C1 segment of cervical spinal cord (tissue), 14 donors: Measurements from ENCODE around the gene HOXB4.
"Not testable (repeated sequence)": the region's sequence is repeated elsewhere in the genome, so short reads cannot be mapped to it uniquely, and the experiment has no call there.

Source experiments
- DNase-seq, 14 donors: peaks; one replicate each; lab custom pipeline; 2025; lab: John Stamatoyannopoulos, UW

Gene HOXB4

GRCh38 chr17:48548523-48549280 lies 29.4 kb downstream of the HOXB4 start:
- no peak for DNase-seq

GRCh38 chr17:48547808-48548522 lies 30.2 kb downstream of the HOXB4 start:
- DNase-seq: no peak

DNA sequence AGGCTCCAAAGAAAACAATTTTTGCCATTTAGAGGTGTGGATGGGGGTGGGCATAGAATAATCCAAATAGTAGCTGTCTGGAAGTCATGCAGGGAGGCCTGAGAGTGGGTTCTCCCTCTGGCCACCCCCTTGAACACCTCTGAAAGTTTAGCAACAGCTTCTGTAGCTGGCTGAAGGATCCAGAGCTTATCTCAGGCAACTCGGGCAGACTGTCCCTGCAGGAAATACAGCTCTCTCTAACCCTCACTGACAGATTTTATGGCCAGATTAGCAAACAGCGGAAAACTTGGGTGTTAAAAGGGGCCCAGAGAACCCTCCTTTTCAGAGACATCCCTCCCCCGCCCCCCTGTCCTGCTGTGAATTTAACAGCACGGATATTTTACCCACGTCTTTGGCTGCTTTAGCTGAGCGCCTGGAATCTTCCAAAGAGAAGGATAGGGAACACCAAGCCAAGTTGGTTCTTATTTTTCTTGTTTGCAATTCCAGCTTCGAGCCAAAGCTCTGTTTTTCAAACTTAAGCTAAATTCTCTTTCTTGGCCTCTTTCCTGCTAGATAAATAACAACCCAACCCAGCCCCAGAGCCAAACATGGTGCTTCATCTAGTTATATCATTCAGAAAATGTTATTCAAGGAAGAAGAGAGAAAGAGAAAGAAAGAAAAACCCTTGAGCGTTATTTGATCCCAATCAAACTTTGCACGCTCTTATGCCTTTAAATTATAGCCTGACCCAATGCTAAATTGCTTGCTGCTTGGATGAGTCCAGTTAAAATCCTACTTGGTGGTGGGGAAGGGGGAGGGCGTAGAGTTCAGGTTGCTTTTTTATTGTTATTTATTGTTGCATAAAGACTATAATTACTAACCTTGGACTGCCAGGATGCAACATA lies 31.0 kb downstream of the HOXB4 start:
- DNase-seq: no peak

- DNase-seq: peak in 1 of 14 donors; percentile 24
These were observed 31.8 kb downstream of the HOXB4 start for GRCh38 chr17:48546137-48546923.

GRCh38 chr17:48545539-48545938 lies 32.6 kb downstream of the HOXB4 start:
- DNase-seq: no peak

GRCh38 chr17:48545022-48545375 lies 33.2 kb downstream of the HOXB4 start, which contains the start of gene HOXB2:
HOXB2 (minus strand) TSS chr17:48545109; CDS start chr17:48544911, 198 bp downstream.
- DNase-seq: peak in 6 of 14 donors; percentile 33 to 63 (median 52)

DNA sequence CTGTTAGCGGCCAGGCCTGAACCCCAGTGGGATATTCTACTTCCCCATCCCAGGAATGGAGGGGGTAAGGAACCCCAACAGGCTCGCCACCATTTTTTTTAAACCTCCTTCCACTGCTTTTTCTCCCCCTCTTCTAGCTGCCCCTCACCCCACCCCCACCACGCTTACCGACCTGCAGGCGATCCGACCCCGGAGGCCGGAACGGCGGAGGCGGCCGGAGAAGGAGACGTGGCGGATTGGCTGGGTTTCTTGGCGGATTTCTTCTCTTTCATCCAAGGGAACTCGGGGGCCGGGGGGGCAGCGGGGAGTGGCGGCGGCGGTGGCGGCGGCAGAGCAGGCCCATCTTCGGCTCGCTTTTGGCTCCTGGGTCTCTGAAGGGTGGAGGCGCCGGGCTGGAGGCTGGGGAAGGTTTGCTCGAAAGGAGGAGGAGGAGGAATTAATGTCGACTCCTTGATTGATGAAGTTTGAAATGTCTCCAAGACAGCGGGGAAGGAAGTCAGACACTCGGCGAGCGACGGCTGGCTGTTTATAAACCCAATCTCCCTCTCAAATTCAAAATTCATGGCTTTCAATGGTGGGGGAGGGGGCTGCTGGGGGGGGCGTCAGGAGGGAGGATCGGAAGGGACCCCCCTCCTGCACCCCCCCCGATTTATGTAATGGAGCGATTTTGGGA lies 33.7 kb downstream of the HOXB4 start:
- peak in 7 of 14 donors; percentile 38 to 74 (median 55) for DNase-seq

DNA sequence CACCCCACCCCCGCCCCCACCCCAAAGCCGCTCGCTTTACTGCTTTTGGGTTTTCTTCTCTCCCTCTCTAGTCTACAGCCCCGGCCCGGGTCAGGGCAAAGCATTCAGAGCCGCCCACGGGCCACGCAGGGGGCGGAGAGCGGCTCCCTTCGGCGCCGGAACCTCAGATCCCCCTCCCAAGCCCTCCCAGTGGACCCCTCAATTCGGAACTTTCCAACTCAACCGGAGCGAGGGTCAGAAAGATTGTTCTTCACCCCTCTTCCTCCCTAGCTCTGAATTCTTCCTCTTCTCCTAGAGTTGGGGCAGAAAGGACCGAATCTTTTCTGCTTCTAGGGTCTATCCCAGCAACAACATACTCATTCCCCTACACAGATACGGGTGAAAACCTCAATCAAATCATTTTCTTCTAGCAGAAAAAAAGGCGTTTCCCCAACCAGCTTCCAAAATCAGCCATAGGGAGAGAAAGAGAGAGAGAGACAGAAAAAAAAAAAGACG lies 34.2 kb downstream of the HOXB4 start:
- DNase-seq: no peak

DNA sequence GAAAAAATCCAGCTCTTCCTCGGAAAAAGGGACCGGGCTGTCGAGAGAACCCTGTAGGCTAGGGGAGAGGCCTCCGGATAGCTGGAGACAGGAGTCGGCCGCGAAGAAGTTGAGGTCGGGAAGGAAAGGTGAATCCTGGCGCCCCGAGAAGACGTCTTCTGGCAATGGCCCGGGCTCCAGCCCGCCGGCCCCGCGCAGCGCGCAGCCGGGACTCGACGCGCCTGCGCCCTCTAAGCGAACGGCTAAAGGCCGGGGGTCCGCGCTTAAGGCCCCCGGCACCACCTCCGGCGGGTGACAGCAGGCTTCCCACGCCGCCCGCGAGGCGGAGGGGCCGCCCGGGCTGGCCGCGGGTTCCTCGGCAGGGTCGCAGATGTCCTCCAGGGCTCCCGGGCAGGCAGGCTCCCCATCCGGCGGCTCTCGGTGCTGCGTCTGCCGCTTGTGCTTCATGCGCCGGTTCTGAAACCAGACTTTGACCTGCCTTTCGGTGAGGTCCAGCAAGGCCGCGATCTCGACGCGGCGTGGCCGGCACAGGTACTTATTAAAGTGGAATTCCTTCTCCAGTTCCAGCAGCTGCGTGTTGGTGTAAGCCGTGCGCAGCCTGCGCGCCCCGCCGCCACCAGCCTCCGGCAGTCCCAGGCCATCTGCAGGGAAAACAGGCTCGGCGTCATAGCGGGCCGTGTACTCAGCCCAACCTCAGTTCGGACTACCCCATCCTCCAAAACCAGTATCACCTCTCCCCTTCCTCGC lies 34.9 kb downstream of the HOXB4 start:
- DNase-seq: peak in 5 of 14 donors; percentile 62 to 77 (median 64)

DNA sequence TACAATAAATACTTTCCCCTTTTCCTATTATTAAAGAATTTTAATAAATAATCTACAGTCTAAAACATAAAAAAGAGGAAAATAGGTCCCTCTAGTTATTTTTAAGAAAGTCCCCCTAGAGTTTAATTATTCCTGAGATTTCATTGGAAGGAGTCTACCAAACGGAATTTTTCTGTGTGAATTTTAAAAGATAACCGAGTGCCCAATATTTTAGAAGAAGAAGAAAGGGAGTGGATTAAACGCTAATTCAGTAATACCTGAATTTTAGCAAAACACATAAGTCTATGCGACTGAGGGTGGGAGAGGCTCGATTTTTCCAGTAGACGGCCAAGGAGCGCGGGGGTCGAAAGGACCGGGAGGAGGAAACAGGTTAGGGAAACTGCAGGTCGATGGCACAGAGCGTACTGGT lies 35.4 kb downstream of the HOXB4 start:
- no peak for DNase-seq

- peak in 1 of 14 donors; percentile 77 for DNase-seq
These were observed 36.0 kb downstream of the HOXB4 start for GRCh38 chr17:48542114-48542656.

DNA sequence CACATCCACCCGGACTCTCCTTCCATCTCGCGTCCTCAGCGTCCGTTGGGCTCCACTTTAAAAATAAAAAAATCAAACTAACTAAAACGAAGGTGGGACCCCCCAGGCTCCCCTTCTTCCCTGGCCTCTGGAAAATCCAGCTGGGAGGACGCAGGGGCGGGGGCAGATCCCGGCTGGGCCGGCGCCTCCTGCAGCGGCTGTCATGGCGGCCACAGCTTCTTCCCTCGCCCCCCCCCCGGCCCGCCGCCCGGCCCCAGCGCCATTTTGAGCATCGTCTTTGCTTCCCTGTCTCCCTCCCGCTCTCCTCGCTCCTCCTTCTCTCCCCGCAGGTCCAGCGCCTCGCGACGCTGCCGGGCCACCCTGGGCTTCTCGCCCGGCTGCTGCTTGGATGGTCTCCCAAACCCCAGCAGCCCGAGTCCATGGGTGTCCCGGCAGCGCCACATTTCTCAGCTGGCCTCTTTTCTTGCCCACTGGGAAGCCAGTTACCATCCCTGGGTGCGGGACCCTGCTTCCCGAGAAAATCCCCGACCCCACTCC lies 36.5 kb downstream of the HOXB4 start:
- DNase-seq: peak in 10 of 14 donors; percentile 40 to 88 (median 67)

DNA sequence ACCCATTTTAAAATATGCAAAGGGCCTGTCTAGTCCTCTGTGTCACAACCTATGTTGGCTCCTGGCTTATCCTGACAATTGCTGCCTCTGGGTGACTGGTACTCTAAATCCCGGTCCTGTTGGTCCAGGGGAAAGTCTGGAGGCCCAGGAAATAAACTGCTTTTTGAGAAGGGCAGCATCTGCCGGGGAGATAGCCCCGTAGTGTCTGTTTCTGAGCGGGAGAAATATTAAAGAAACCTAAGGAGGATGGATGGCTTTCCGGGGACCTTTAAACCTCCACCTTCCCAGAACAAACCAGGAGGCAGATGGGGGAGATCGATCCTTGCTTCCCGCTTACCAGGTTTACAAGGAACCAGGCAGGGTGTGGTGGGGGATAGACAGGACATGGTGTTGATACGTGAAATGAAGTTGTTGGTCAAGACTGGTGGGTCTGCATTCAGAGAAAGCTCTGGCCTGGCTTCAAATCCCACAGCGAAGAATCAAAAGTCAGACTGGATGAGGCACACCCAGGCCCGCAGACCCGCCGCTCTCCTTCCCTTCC lies 37.0 kb downstream of the HOXB4 start:
- DNase-seq: no peak

DNA sequence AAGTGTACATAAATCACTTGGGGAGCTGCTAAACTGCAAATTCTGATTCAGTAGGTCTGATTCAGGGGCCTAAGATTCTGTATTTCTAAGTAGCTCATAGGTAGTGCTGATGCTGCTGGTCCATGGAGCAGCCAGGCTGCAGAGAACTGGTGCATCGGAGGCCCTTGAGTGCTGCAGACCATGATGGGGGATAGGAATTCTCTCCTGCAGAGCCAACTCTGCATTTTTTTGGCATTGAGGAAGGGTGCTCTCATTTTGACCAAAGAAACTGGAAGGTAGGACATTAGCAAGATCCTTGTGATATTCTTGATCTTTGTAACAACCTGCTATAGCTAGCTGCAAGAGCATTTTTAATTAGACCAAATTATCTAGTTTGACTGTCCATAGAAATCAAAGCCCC lies 37.9 kb downstream of the HOXB4 start:
- no peak for DNase-seq

- DNase-seq: no peak
These were observed 39.0 kb downstream of the HOXB4 start for GRCh38 chr17:48539177-48539576.

DNA sequence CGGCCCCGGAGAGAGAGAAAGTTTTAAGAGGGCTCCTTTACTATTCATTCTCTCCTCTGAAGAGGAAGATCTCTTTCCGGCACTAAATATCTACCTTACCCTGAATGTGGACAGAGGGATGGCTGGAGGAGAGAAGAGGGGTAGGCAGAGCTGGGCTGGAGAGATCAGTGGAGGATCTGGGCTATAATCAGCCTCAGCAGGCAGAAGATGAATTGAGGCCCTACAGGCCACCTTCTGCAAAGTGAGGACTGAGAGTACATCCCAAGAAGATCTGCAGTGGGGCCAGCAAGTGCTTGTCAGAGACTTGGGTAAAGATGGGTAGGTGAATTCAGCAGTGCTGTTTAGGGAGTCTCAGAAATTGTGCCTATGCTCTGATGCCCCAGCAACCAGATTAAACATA lies 40.8 kb downstream of the HOXB4 start:
- DNase-seq: no peak

DNA sequence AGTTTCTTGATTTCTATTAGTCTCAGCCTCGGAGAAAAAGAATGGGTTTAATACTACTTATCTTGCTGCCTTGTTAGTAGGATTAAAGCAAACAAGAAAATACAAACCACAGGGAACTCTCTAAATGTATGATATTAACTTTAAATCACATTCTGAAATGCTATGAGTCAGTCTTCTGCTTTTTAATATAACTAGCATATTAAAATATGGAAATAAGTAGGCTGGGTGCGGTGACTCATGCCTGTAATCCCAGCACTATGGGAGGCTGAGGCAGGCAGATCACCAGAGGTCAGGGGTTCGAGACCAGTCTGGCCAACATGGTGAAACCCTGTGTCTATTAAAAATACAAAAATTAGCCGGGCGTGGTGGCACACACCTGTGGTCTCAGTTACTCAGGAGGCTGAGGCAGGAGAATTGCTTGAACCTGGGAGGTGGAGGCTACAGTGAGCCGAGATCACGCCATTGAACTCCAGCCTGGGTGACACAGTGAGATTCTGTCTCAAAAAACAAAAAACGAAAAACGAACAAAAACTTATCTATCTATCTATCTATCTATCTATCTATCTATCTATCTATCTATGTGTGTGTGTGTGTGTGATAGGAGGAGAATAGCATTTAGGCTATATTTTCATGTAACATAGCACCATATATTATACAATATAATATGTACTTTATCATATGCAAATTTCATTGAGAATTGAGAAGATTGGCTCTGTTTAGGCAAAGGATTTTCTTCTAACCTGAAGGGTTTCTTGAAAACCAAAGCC lies 42.2 kb downstream of the HOXB4 start:
- not testable (repeated sequence) for DNase-seq

- no peak for DNase-seq
These were observed 45.9 kb downstream of the HOXB4 start for GRCh38 chr17:48532261-48532660.
